Measurements from ENCODE around the gene HES7. TPM values are rescaled to one million over a fixed set of nuclear protein-coding genes. Genes with fewer than 3 reads are reported as not detected.
A peak's percentile ranks its signal among the peaks of the same experiment; 100 is the strongest.

The HES7 gene
- polyA plus RNA-seq, 1 experiment, result not detected

DNA sequence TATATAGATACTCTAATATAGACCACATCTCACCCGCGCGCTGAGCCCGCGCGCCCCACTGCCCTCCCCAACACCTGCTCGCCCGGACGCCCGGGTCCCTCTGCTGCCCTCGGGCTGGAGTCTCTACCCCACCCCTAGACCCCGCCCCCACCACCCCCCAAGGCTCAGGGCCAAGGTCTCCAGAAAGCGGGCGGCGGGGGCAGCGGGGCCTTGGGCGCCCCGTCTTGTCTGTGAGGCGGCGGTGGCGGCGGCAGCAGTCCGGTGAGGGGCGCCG is 2.6 kb downstream of the HES7 start:
- TF ChIP-seq, protein P1, sequence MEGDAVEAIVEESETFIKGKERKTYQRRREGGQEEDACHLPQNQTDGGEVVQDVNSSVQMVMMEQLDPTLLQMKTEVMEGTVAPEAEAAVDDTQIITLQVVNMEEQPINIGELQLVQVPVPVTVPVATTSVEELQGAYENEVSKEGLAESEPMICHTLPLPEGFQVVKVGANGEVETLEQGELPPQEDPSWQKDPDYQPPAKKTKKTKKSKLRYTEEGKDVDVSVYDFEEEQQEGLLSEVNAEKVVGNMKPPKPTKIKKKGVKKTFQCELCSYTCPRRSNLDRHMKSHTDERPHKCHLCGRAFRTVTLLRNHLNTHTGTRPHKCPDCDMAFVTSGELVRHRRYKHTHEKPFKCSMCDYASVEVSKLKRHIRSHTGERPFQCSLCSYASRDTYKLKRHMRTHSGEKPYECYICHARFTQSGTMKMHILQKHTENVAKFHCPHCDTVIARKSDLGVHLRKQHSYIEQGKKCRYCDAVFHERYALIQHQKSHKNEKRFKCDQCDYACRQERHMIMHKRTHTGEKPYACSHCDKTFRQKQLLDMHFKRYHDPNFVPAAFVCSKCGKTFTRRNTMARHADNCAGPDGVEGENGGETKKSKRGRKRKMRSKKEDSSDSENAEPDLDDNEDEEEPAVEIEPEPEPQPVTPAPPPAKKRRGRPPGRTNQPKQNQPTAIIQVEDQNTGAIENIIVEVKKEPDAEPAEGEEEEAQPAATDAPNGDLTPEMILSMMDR (IDR thresholded peaks at IDR 0.05; ENCODE audit: low read depth, low read length), result no peak
- no peak overlapping the region for H3K27ac ChIP-seq (ENCODE audit: low read depth, low read length)
- ChIA-PET POLR2A (no interaction called here), CTCF (no interaction called here)
- H3K27me3 ChIP-seq (ENCODE audit: control insufficient read depth, insufficient read depth, low read length), result peaks cover 17% of the 10 kb centered on the region
- H3K4me3 ChIP-seq (ENCODE audit: low read depth, low read length), result peak overlapping the region; percentile 69
- no peak for DNase-seq (ENCODE audit: low read depth, low spot score)
- H3K9me3 ChIP-seq (ENCODE audit: control insufficient read depth, insufficient read depth, low read length), result no peaks in the 10 kb centered on the region; the same call in 1 of the 2 replicates

DNA sequence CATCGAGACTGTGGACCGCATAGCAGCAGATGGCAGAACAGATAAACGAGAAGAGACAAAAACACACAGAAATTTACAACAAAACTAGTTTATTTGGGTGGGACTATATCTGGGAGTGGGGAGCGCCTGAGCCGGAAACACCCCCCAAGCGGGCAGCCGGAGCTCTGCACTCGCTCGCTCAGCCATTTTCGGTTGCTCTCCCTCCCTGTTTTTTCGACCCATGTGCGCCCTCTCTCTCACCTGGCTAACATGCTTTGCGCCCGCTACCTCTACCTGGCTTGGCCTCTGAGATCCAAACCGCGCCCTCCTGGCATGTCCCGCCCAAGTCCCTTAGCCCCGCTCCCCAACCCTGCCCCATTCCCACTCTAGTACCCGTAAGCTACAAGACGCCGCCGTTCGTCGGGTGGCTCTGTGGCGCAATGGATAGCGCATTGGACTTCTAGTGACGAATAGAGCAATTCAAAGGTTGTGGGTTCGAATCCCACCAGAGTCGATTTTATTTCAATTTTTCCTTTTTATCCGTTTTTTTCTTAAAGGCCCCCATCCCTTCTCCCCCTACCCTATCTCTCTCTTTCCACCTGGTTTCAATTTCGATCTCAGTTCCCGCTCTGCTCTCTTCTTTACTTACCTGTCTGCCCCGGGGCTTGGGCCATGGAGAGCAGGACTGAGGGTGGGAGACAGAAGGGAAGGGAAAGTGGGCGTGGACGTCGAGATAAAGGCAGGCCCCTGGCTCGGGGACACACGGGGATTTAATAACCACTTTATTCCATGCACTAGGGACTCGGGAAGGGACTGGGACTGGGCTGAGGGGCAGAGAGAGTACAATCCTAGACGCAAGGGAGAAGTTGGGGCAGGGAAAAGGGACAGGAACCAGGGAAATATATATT is 3.1 kb downstream of the HES7 start:
- H3K4me3 ChIP-seq (ENCODE audit: low read depth, low read length), result peak overlapping the region; percentile 69
- H3K9me3 ChIP-seq (ENCODE audit: control insufficient read depth, insufficient read depth, low read length), result no peaks in the 10 kb centered on the region; the same call in 1 of the 2 replicates
- CTCF ChIA-PET, result interaction anchor here (1.2 to 3.8 kb wide), 6 partner anchors 10 to 101 kb away, joined by 6 to 71 read pairs (median 24); no protein-coding TSS in a partner anchor
- H3K27me3 ChIP-seq (ENCODE audit: control insufficient read depth, insufficient read depth, low read length), result peaks cover 22% of the 10 kb centered on the region
- POLR2A ChIA-PET, result interaction anchor here (1.5 to 2.8 kb wide), 2 partner anchors 53 to 90 kb away, joined by 4 to 18 read pairs; partner anchors contain the start of gene AURKB
- H3K27ac ChIP-seq (ENCODE audit: low read depth, low read length), result no peak overlapping the region
- TF ChIP-seq, protein P1 (IDR thresholded peaks at IDR 0.05; ENCODE audit: low read depth, low read length), result peak; percentile 36
- DNase-seq (ENCODE audit: low read depth, low spot score), result no peak

DNA sequence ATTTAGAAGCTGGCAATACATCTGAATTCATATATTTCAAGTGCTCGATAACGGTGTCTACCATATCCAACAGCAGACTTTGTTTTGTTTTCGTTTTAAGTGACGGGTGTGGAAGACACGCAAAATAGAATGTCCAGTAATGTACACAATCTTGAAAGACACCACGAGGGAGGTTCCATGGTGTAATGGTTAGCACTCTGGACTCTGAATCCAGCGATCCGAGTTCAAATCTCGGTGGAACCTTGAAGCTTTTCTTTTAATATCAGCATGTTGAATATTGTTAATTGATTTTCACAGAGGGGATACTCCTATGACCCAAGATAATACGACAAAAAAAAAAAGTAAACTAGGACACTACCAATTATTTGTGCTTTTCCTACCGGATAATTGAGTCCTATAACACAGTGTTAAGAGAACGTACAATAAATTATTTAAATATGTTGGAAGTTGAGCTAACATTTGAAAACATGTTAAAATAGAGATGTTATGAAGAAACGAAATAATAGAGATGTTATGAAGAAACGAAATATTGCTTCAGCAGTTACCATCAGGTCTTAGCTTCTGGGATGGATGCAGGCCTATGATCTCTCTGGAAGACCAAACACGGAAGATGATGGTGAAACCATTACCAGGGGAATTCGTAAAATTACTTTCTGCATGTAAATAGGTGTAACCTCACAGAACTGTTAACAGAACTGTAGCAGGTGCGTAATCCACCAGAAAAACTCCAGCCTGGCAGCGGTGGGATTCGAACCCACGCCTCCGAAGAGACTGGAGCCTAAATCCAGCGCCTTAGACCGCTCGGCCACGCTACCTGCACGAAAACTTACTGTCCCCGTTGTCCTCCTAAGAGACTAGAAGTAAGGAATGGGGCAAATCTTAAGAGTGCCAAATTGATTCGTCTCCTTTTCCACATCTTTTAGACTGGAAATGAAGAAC is 4.1 kb downstream of the HES7 start:
- CTCF ChIA-PET, result interaction anchor here (0.5 to 3.8 kb wide), 36 partner anchors 7 to 295 kb away, joined by 3 to 71 read pairs (median 6); partner anchors contain the start of gene BORCS6

DNA sequence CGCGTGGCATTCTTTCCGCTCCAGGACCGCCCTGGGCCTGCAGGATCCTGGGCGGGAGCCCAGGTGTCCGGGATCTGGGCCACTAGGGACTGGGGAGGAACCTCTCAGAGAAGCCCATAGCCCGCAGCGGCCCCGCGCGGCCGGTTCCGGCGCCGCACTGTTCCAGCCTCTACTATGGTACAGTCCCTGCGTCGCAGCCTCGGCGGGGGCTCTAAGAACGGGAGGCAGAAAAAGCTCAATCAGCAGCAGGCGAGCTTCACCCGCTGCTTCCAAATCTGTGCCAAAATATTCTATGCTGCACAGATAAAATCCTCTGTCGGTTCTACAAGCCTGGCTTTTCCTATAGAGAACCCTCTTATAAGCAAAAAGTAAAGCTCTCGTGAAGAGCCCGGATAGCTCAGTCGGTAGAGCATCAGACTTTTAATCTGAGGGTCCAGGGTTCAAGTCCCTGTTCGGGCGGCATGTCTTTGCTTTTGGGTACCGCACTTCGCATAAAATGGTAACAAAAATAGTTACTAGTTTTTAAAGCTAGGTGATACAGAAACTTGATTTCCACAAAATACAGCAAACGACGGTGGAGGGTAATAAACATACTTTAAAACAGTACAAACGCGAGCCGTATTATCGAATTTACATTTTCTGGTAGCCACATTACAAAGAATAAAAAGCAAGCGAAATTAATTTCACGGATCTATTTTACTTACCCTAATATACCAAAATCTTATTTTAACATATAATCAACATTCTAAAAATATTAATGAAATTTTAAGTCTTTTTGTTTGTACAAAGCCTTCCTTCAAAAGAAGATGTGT is 4.9 kb downstream of the HES7 start:
- CTCF ChIA-PET, result interaction anchor here (0.5 to 3.8 kb wide), 47 partner anchors 8 to 332 kb away, joined by 3 to 71 read pairs (median 5); partner anchors contain the start of genes BORCS6 and SLC25A35
- Histone ChIP-seq H3K27me3 (ENCODE audit: control insufficient read depth, insufficient read depth, low read length) (peaks cover 32% of the 10 kb centered on the region), H3K27ac (ENCODE audit: low read depth, low read length) (peak overlapping the region; percentile 31), H3K9me3 (ENCODE audit: control insufficient read depth, insufficient read depth, low read length) (no peaks in the 10 kb centered on the region; the same call in 1 of the 2 replicates), H3K4me3 (ENCODE audit: low read depth, low read length) (peak overlapping the region; percentile 76)
- POLR2A ChIA-PET, result interaction anchor here (0.6 to 2.8 kb wide), 11 partner anchors 32 to 141 kb away, joined by 3 to 18 read pairs (median 3); partner anchors contain the start of genes AURKB and BORCS6
- TF ChIP-seq, protein P1 (IDR thresholded peaks at IDR 0.05; ENCODE audit: low read depth, low read length), result peak; percentile 90
- DNase-seq (ENCODE audit: low read depth, low spot score), result peak; percentile 59

More for the DNA sequence above, 4.1 kb downstream of the HES7 start:
- peak; percentile 83 for DNase-seq (ENCODE audit: low read depth, low spot score)
- TF ChIP-seq, protein P1 (IDR thresholded peaks at IDR 0.05; ENCODE audit: low read depth, low read length), result no peak
- peaks cover 26% of the 10 kb centered on the region for H3K27me3 ChIP-seq (ENCODE audit: control insufficient read depth, insufficient read depth, low read length)
- peak overlapping the region; percentile 69 for H3K4me3 ChIP-seq (ENCODE audit: low read depth, low read length)
- POLR2A ChIA-PET, result interaction anchor here (0.6 to 2.8 kb wide), 8 partner anchors 31 to 107 kb away, joined by 3 to 18 read pairs (median 4); partner anchors contain the start of genes AURKB and BORCS6
- H3K27ac ChIP-seq (ENCODE audit: low read depth, low read length), result no peak overlapping the region
- H3K9me3 ChIP-seq (ENCODE audit: control insufficient read depth, insufficient read depth, low read length), result no peaks in the 10 kb centered on the region; the same call in 1 of the 2 replicates

Measured in AG04450 (cell line).